Measurements from ENCODE around the gene METTL26. TPM values are rescaled to one million over a fixed set of nuclear protein-coding genes. Genes with fewer than 3 reads are reported as not detected.

METTL26 gene
- total and polyA plus RNA-seq, 10 of the 15 experiments (the other 5 are each of a cell fraction or from before 2014, with no cell fraction given): 5.4 to 163 (median 79.3) TPM

DNA sequence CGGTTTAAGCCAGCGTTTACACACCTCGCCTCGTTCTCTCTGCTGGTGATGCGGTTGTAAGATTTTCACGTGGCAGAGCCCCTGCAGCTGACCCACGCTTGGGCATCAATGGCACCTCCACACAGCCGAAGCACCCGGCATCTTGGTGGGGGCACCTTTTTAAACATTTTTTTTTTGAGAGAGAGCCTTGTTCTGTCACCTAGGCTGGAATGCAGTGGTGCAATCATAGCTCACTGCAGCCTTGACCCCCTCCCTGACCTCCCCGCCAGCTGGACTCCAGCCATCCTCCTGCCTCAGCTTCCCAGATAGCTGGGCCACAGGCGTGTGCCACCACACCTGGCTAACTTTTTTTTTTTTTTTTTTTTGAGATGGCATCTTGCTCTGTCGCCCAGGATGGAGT lies 17.9 kb upstream of the METTL26 start:
- TF ChIP-seq ZNF217 (IDR thresholded peaks at IDR 0.05) (no peak), SMAD5 (IDR thresholded peaks at IDR 0.05; ENCODE audit: low read depth) (no peak), SREBF1 (IDR thresholded peaks at IDR 0.05; ENCODE audit: low read length) (no peak), SPI1 (IDR thresholded peaks at IDR 0.05; ENCODE audit: borderline replicate concordance, insufficient read depth, low read depth, low read length) (no peak), MYB (IDR thresholded peaks at IDR 0.05; ENCODE audit: borderline replicate concordance, low read depth, low read length) (no peak), BHLHE40 (IDR thresholded peaks at IDR 0.05; ENCODE audit: borderline replicate concordance in 1 of 2, low read depth in 2 of 2, low read length in 1 of 2) (no peak)
- TF ChIP-seq, protein P1, sequence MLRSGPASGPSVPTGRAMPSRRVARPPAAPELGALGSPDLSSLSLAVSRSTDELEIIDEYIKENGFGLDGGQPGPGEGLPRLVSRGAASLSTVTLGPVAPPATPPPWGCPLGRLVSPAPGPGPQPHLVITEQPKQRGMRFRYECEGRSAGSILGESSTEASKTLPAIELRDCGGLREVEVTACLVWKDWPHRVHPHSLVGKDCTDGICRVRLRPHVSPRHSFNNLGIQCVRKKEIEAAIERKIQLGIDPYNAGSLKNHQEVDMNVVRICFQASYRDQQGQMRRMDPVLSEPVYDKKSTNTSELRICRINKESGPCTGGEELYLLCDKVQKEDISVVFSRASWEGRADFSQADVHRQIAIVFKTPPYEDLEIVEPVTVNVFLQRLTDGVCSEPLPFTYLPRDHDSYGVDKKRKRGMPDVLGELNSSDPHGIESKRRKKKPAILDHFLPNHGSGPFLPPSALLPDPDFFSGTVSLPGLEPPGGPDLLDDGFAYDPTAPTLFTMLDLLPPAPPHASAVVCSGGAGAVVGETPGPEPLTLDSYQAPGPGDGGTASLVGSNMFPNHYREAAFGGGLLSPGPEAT (IDR thresholded peaks at IDR 0.05; ENCODE audit: low read depth): no peak
- TF ChIP-seq, protein P2, sequence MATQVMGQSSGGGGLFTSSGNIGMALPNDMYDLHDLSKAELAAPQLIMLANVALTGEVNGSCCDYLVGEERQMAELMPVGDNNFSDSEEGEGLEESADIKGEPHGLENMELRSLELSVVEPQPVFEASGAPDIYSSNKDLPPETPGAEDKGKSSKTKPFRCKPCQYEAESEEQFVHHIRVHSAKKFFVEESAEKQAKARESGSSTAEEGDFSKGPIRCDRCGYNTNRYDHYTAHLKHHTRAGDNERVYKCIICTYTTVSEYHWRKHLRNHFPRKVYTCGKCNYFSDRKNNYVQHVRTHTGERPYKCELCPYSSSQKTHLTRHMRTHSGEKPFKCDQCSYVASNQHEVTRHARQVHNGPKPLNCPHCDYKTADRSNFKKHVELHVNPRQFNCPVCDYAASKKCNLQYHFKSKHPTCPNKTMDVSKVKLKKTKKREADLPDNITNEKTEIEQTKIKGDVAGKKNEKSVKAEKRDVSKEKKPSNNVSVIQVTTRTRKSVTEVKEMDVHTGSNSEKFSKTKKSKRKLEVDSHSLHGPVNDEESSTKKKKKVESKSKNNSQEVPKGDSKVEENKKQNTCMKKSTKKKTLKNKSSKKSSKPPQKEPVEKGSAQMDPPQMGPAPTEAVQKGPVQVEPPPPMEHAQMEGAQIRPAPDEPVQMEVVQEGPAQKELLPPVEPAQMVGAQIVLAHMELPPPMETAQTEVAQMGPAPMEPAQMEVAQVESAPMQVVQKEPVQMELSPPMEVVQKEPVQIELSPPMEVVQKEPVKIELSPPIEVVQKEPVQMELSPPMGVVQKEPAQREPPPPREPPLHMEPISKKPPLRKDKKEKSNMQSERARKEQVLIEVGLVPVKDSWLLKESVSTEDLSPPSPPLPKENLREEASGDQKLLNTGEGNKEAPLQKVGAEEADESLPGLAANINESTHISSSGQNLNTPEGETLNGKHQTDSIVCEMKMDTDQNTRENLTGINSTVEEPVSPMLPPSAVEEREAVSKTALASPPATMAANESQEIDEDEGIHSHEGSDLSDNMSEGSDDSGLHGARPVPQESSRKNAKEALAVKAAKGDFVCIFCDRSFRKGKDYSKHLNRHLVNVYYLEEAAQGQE (IDR thresholded peaks at IDR 0.05; ENCODE audit: low read depth, low read length): no peak
- peaks cover 6% of the 10 kb centered on the region for H3K4me1 ChIP-seq (ENCODE audit: control insufficient read depth, insufficient read depth, low read length)
- no peaks in the 10 kb centered on the region for H4K20me1 ChIP-seq (ENCODE audit: control insufficient read depth, insufficient read depth)
- no peak for DNase-seq (ENCODE audit: low read depth, low spot score)
- RAD21 ChIA-PET (ENCODE audit: unreplicated experiment): no interaction called here
- FAIRE-seq: no peak
- peaks cover 0 to 3% of the 10 kb centered on the region in 2 experiments; a peak in 2 of 4 replicates for H3K36me3 ChIP-seq (ENCODE audit: control insufficient read depth in 2 of 2, insufficient read depth in 2 of 2, low read length in 1 of 2)
- no peaks in the 10 kb centered on the region for H3K9me3 ChIP-seq (replicated peaks; ENCODE audit: control insufficient read depth, insufficient read depth, low read length)
- no peak for ATAC-seq
- 96% methylated on average over 11 of the region's 12 CpGs for WGBS (ENCODE audit: insufficient coverage, insufficient replicate concordance, low lambda C conversion rate, missing lambda C conversion rate)
- H3K79me2 ChIP-seq (ENCODE audit: control insufficient read depth, insufficient read depth, low read length): peaks cover 6% of the 10 kb centered on the region
- H3K4me2 ChIP-seq (ENCODE audit: control insufficient read depth, insufficient read depth): no peak overlapping the region
- intact Hi-C loops (cut with micrococcal nuclease; ENCODE audit: unreplicated experiment): no loop called here
- no peak overlapping the region for H2AFZ ChIP-seq (ENCODE audit: control insufficient read depth, low read depth, low read length)
- in situ Hi-C loops (cut with MboI): no loop called here
- BruUV-seq (replicated peaks): no TSS peak
- no peak overlapping the region for H3K27ac ChIP-seq (ENCODE audit: control insufficient read depth, insufficient read depth)
- SMC1A ChIA-PET (ENCODE audit: uncharacterized antibody, unreplicated experiment): no interaction called here
- H3K27me3 ChIP-seq (replicated peaks in 1 of 2; ENCODE audit: control insufficient read depth in 2 of 2, insufficient read depth in 2 of 2, low read length in 1 of 2): no peaks in the 10 kb centered on the region
- no peak overlapping the region for H3K9ac ChIP-seq (ENCODE audit: control insufficient read depth, insufficient read depth, low read length)
- POLR2A ChIA-PET: interaction anchor here (0.6 to 0.7 kb wide), 2 partner anchors 30 to 454 kb away, joined by 3 to 5 read pairs; partner anchors contain the start of gene JMJD8
- CTCF ChIA-PET: no interaction called here
- no peak overlapping the region for H3K4me3 ChIP-seq

Measured in GM12878 (cell line).